HepG2 (cell line): ENCODE results near the gene USP32. TPM values are rescaled to one million over a fixed set of nuclear protein-coding genes. Genes with fewer than 3 reads are reported as not detected.

Source experiments
- ATAC-seq: fragments of 200-7000 bp; cut with Tn5 transposase; 3 replicates; pipeline ENCODE4 v1.9.1; 2020; ENCODE audit warnings: mild to moderate bottlenecking, moderate library complexity
- BruUV-seq: library from RNA; stranded (reverse); fragments of 400-500 nt; replicated peaks from 2 replicates; lab custom pipeline; 2021; lab: Mats Ljungman, UMichigan
- CTCF ChIA-PET: fragments of 300-600 bp; formaldehyde crosslinking; extraction: SDS; loops from one replicate; lab custom pipeline; 2021; ENCODE audit warnings: low total read pairs, inconsistent platforms, low intra/inter-chr PET ratio; lab: Yijun Ruan, JAX
- POLR2A ChIA-PET: fragments of 350-600 bp; sonication (Branson Sonifier 250); formaldehyde crosslinking; loops from one replicate; lab custom pipeline; 2020; ENCODE audit warnings: antibody characterized with exemption, inconsistent platforms; lab: Yijun Ruan, JAX
- DNase-seq: peaks from one replicate; pipeline ENCODE4 v3.0.0-alpha.2; 2015; ENCODE audit warnings: low spot score
- FAIRE-seq: peaks from 3 replicates; lab custom pipeline; 2011; peaks lifted over from hg19 to GRCh38; lab: Jason Lieb, UNC
- H2AFZ ChIP-seq: one replicate; pipeline ENCODE4 v1.6.1; 2011; ENCODE audit warnings: low read length, inconsistent platforms
- H3K27ac ChIP-seq: fragments of 300-600 bp; 3 replicates; pipeline ENCODE4 v1.8.0; 2011; ENCODE audit warnings: mixed run types, mild to moderate bottlenecking, mixed read lengths, low read length, inconsistent platforms; ENCODE audit not compliant: insufficient read depth; ENCODE audit errors: extremely low read length
- H3K27me3 ChIP-seq, 2 experiments: fragments of 200-600 bp in 1 of 2; 2 replicates in 1 of 2; 3 replicates in 1 of 2; pipeline versions ENCODE4 v1.6.0 to v1.8.0; 2011; ENCODE audit warnings: low read length in 2 of 2, mild to moderate bottlenecking in 2 of 2, moderate library complexity in 2 of 2, inconsistent platforms in 1 of 2; ENCODE audit not compliant: insufficient read depth in 2 of 2, control insufficient read depth in 1 of 2
- H3K36me3 ChIP-seq, 2 experiments: fragments of 200-600 bp in 1 of 2; replicated peaks in 1 of 2; 2 replicates in 1 of 2; 3 replicates in 1 of 2; pipeline versions ENCODE4 v1.5.1 to v1.8.0; 2011; ENCODE audit warnings: low read length in 2 of 2, inconsistent platforms in 1 of 2; ENCODE audit not compliant: insufficient read depth in 2 of 2, control insufficient read depth in 1 of 2
- H3K4me1 ChIP-seq: 2 replicates; pipeline ENCODE4 v1.5.1; 2012; ENCODE audit warnings: low read length, inconsistent platforms; ENCODE audit not compliant: insufficient read depth
- H3K4me2 ChIP-seq: 2 replicates; pipeline ENCODE4 v1.6.0; 2011; ENCODE audit warnings: low read depth, low read length, inconsistent platforms
- H3K4me3 ChIP-seq, 3 experiments: fragments of 200-600 bp in 1 of 3; sonication (generic), shearing (Covaris generic) in 1 of 3; replicated peaks in 1 of 3; 2 replicates each; pipeline ENCODE4 v1.5.1; 2011 to 2016; ENCODE audit warnings: low read length in 3 of 3, inconsistent platforms in 2 of 3, low read depth in 2 of 3, mild to moderate bottlenecking in 2 of 3, control low read depth in 1 of 3, mixed read lengths in 1 of 3; ENCODE audit not compliant: insufficient read depth in 1 of 3
- H3K79me2 ChIP-seq: one replicate; pipeline ENCODE4 v1.6.1; 2011; ENCODE audit warnings: low read length, inconsistent platforms; ENCODE audit not compliant: insufficient read depth
- H3K9ac ChIP-seq: 2 replicates; pipeline ENCODE4 v1.6.0; 2011; ENCODE audit warnings: mild to moderate bottlenecking, low read depth, low read length, inconsistent platforms; ENCODE audit not compliant: insufficient read depth
- H3K9me3 ChIP-seq: 2 replicates; pipeline ENCODE4 v1.5.1; 2012; ENCODE audit warnings: mild to moderate bottlenecking, low read length
- H4K20me1 ChIP-seq: 2 replicates; pipeline ENCODE4 v1.6.0; 2011; ENCODE audit warnings: inconsistent platforms, mild to moderate bottlenecking, low read length, moderate library complexity; ENCODE audit not compliant: insufficient read depth
- EP300 ChIP-seq, 3 experiments: sonication (generic) in 1 of 3; formaldehyde crosslinking in 1 of 3; IDR thresholded peaks; 2 replicates each; pipeline versions ENCODE4 v1.5.1 to v1.6.1; 2011 to 2020; ENCODE audit warnings: low read depth in 2 of 3, low read length in 2 of 3, borderline replicate concordance in 1 of 3, improper control_type of control experiment in 1 of 3, mild to moderate bottlenecking in 1 of 3, missing genetic modification reagents in 1 of 3, moderate library complexity in 1 of 3
- HDAC6 ChIP-seq: fragments of 200-600 bp; sonication (generic); IDR thresholded peaks from 2 replicates; pipeline ENCODE4 v1.7.0; 2017; ENCODE audit warnings: mild to moderate bottlenecking, antibody characterized with exemption, low read length, low read depth
- HHEX ChIP-seq: IDR thresholded peaks from 2 replicates; pipeline ENCODE4 v1.6.1; 2016; ENCODE audit warnings: control low read depth
- HIC2 ChIP-seq: sonication (generic); formaldehyde crosslinking; IDR thresholded peaks from 2 replicates; pipeline ENCODE4 v1.9.0; 2022; ENCODE audit warnings: low read depth, missing genetic modification reagents
- IKZF4 ChIP-seq: sonication (generic); formaldehyde crosslinking; IDR thresholded peaks from 2 replicates; pipeline ENCODE4 v1.5.1; 2020; ENCODE audit warnings: borderline replicate concordance, mild to moderate bottlenecking, low read depth, missing genetic modification reagents; ENCODE audit errors: not compliant biosample characterization
- KDM2A ChIP-seq: sonication (generic); formaldehyde crosslinking; IDR thresholded peaks from 2 replicates; pipeline ENCODE4 v1.4.0; 2020; ENCODE audit warnings: low read depth, missing genetic modification reagents, borderline replicate concordance
- PAWR ChIP-seq: sonication (generic); formaldehyde crosslinking; IDR thresholded peaks from 2 replicates; pipeline ENCODE4 v1.4.0; 2020; ENCODE audit warnings: missing genetic modification reagents, mild to moderate bottlenecking, borderline replicate concordance
- PAX8 ChIP-seq: sonication (generic); formaldehyde crosslinking; IDR thresholded peaks from 2 replicates; pipeline ENCODE4 v1.8.0; 2022; ENCODE audit warnings: mild to moderate bottlenecking, missing genetic modification reagents, borderline replicate concordance
- TRIM24 ChIP-seq: sonication (generic); formaldehyde crosslinking; IDR thresholded peaks from 2 replicates; pipeline ENCODE4 v1.8.0; 2022; ENCODE audit warnings: mild to moderate bottlenecking, missing genetic modification reagents
- ZBTB25 ChIP-seq: IDR thresholded peaks from 2 replicates; pipeline ENCODE4 v1.6.1; 2018; ENCODE audit warnings: missing genetic modification reagents
- ZNF124 ChIP-seq: sonication (generic); formaldehyde crosslinking; IDR thresholded peaks from 2 replicates; pipeline ENCODE4 v1.4.0; 2020; ENCODE audit warnings: missing genetic modification reagents
- ZNF136 ChIP-seq: sonication (generic); formaldehyde crosslinking; IDR thresholded peaks from 2 replicates; pipeline ENCODE4 v1.8.1; 2022; ENCODE audit warnings: low read depth, mild to moderate bottlenecking, moderate library complexity, missing genetic modification reagents
- ZNF251 ChIP-seq: sonication (generic); formaldehyde crosslinking; IDR thresholded peaks from 2 replicates; pipeline ENCODE4 v1.9.0; 2021; ENCODE audit warnings: mild to moderate bottlenecking, missing genetic modification reagents
- ZNF253 ChIP-seq: sonication (generic); formaldehyde crosslinking; IDR thresholded peaks from 2 replicates; pipeline ENCODE4 v1.8.0; 2022; ENCODE audit warnings: mild to moderate bottlenecking, missing genetic modification reagents, borderline replicate concordance
- ZNF34 ChIP-seq: sonication (generic); formaldehyde crosslinking; IDR thresholded peaks from 2 replicates; pipeline ENCODE4 v1.4.0; 2020; ENCODE audit warnings: mild to moderate bottlenecking, missing genetic modification reagents, borderline replicate concordance
- ZNF460 ChIP-seq: sonication (generic); formaldehyde crosslinking; IDR thresholded peaks from 2 replicates; pipeline ENCODE4 v1.5.1; 2020; ENCODE audit warnings: missing genetic modification reagents, mild to moderate bottlenecking, borderline replicate concordance
- ZNF547 ChIP-seq: sonication (generic); formaldehyde crosslinking; IDR thresholded peaks from 2 replicates; pipeline ENCODE4 v1.5.1; 2020; ENCODE audit warnings: mild to moderate bottlenecking, missing genetic modification reagents
- WGBS: methylation state at CpG from one replicate; pipeline ENCODE4 v1.1.6; 2017; ENCODE audit warnings: low lambda C conversion rate; 5-methylcytosine and 5-hydroxymethylcytosine counted together
- in situ Hi-C: cut with HindIII; loops from 2 replicates; pipeline ENCODE4 v1.10.0; 2017; ENCODE audit warnings: low pct_unique_long_range_greater_than_20kb; ENCODE audit not compliant: extremely low pct_ligation_motif_present
- intact Hi-C: fragments of 100-400 bp; cut with micrococcal nuclease; formaldehyde crosslinking; loops from one replicate; pipeline ENCODE4 v1.10.0; 2022; ENCODE audit not compliant: unreplicated experiment
- polyA plus RNA-seq, 8 experiments: library from polyadenylated mRNA; depleted of rRNA in 3 of 8; stranded (reverse) in 7 of 8; unstranded in 1 of 8; fragments of >200 nt; fragmentation: Illumina TruSeq in 4 of 8; extraction: Trizol in 4 of 8; gene quantifications; 2 replicates each; pipeline versions ENCODE4 v1.2.1 to v1.2.3, GENCODE V29; 2011 to 2016; ENCODE audit warnings: low read depth in 4 of 8, missing spikeins in 1 of 8, mixed read lengths in 1 of 8; ENCODE audit not compliant: insufficient read depth in 1 of 8
- total RNA-seq, 5 experiments: library from RNA; depleted of rRNA; stranded (reverse); fragments of >200 nt; fragmentation: Illumina TruSeq; extraction: Trizol; gene quantifications; 2 replicates each; pipeline ENCODE4 v1.2.3, GENCODE V29; 2016; ENCODE audit warnings: low read depth in 1 of 5

The USP32 gene
- total and polyA plus RNA-seq, 2 of the 13 experiments (the other 11 are each of a cell fraction or from before 2014, with no cell fraction given): 24.9 to 39.9 TPM

GRCh38 chr17:60240290-60240689 lies 151.6 kb downstream of the USP32 start (continued):
- TF ChIP-seq TRIM24: no peak

- H2AFZ ChIP-seq: no peak overlapping the region
- no peak for FAIRE-seq
- no peak for TF ChIP-seq ZNF124 (CRISPR knock-in tag)
- no peak for TF ChIP-seq HDAC6
- no peak for TF ChIP-seq ZNF460 (CRISPR knock-in tag)
- no peak for TF ChIP-seq EP300 (IDR thresholded peaks at IDR 0.05; ENCODE audit: low read depth in 2 of 2, low read length in 2 of 2)
- no peak for TF ChIP-seq EP300 (CRISPR knock-in tag; IDR thresholded peaks at IDR 0.05; ENCODE audit: borderline replicate concordance)
- TF ChIP-seq ZBTB25 (CRISPR knock-in tag): no peak
- no peak for TF ChIP-seq PAWR
- no peak for TF ChIP-seq KDM2A (CRISPR knock-in tag)
- TF ChIP-seq ZNF547 (CRISPR knock-in tag): no peak
- no peak for TF ChIP-seq ZNF253 (CRISPR knock-in tag)
- no peak for TF ChIP-seq ZNF34 (CRISPR knock-in tag)
- no peak for TF ChIP-seq ZNF251 (CRISPR knock-in tag)
- TF ChIP-seq HHEX (CRISPR knock-in tag): no peak
- TF ChIP-seq ZNF136 (CRISPR knock-in tag): no peak
- TF ChIP-seq IKZF4 (CRISPR knock-in tag): no peak
- TF ChIP-seq HIC2 (CRISPR knock-in tag): no peak
- no peak for TF ChIP-seq PAX8 (CRISPR knock-in tag)
- TF ChIP-seq, all 625 proteins: peak for 0
- Histone ChIP-seq H3K4me3 (no peak overlapping the region), H3K4me1 (no peaks in the 10 kb centered on the region), H3K79me2 (no peaks in the 10 kb centered on the region), H3K9me3 (no peaks in the 10 kb centered on the region), H3K27ac (no peak overlapping the region), H3K4me2 (no peak overlapping the region), H3K36me3 (peaks cover 6 to 13% of the 10 kb centered on the region in 2 experiments; a peak in 3 of 5 replicates), H3K27me3 (no peaks in the 10 kb centered on the region), H3K9ac (no peak overlapping the region), H4K20me1 (no peaks in the 10 kb centered on the region)
- in situ Hi-C loops (no loop called here), intact Hi-C loops (loop anchor here (1.0 kb wide), 1 partner anchor 205 kb away; no protein-coding TSS in a partner anchor)
- no peak for DNase-seq
- POLR2A ChIA-PET: interaction anchor here (1.4 kb wide), 1 partner anchor 160 kb away, joined by 4 read pairs; the partner anchor contains the start of gene USP32
- no peak for ATAC-seq
- no TSS peak for BruUV-seq
- CTCF ChIA-PET: interaction anchor here (1.2 kb wide), 1 partner anchor 204 kb away, joined by 5 read pairs; no protein-coding TSS in a partner anchor
- 95% methylated on average over 2 of the region's 2 CpGs for WGBS
Measured at GRCh38 chr17:60231691-60232090, 160.2 kb downstream of the USP32 start.
